ENCODE measurements around the gene ABCG4.
"Not testable (repeated sequence)": the region's sequence is repeated elsewhere in the genome, so short reads cannot be mapped to it uniquely, and the experiment has no call there.

ABCG4 gene

GRCh38 chr11:119155733-119156492, 7.1 kb downstream of the ABCG4 start:
- peak in 1 of 3 experiments; percentile 37 for DNase-seq

- no peak for DNase-seq
Measured at GRCh38 chr11:119156496-119156895, 7.6 kb downstream of the ABCG4 start.

- no peak for DNase-seq
Measured at GRCh38 chr11:119157063-119157462, 8.2 kb downstream of the ABCG4 start.

GRCh38 chr11:119158467-119158866, 9.6 kb downstream of the ABCG4 start:
- no peak for DNase-seq

- DNase-seq, result no peak
Measured at GRCh38 chr11:119160151-119160550, 11.3 kb downstream of the ABCG4 start.

GRCh38 chr11:119161871-119162270, 13.0 kb downstream of the ABCG4 start:
- DNase-seq, result no peak

GRCh38 chr11:119166368-119167076, 17.7 kb downstream of the ABCG4 start:
- no peak for DNase-seq

GRCh38 chr11:119167077-119167458, 18.2 kb downstream of the ABCG4 start:
- not testable (repeated sequence) for DNase-seq

GRCh38 chr11:119167933-119168332, 19.1 kb downstream of the ABCG4 start:
- no peak for DNase-seq

- DNase-seq, result peak; percentile 79 to 95 (median 92)
Measured at GRCh38 chr11:119168471-119169281, 19.8 kb downstream of the ABCG4 start, which contains the start of gene NLRX1. TSS of gene NLRX1 (plus strand) at chr11:119168725. CDS start at chr11:119171404, 2,679 bp downstream.

GRCh38 chr11:119169282-119169719, 20.4 kb downstream of the ABCG4 start:
- DNase-seq, result no peak

GRCh38 chr11:119172513-119172912, 23.7 kb downstream of the ABCG4 start:
- DNase-seq, result no peak

- DNase-seq, result no peak
Measured at GRCh38 chr11:119173453-119173852, 24.6 kb downstream of the ABCG4 start.

GRCh38 chr11:119175493-119176077, 26.7 kb downstream of the ABCG4 start:
- peak in 1 of 3 experiments; percentile 38 for DNase-seq

- DNase-seq, result no peak
Measured at GRCh38 chr11:119178166-119178680, 29.4 kb downstream of the ABCG4 start.

GRCh38 chr11:119179342-119179741, 30.5 kb downstream of the ABCG4 start:
- no peak for DNase-seq

- DNase-seq, result peak; percentile 89 to 98 (median 92)
Measured at GRCh38 chr11:119179983-119180382, 31.1 kb downstream of the ABCG4 start.

GRCh38 chr11:119180729-119181676, 32.2 kb downstream of the ABCG4 start:
- DNase-seq, result peak in 2 of 3 experiments; percentile 43 to 58

GRCh38 chr11:119181677-119182412, 33.0 kb downstream of the ABCG4 start:
- peak in 2 of 3 experiments; percentile 81 to 93 for DNase-seq

GRCh38 chr11:119184399-119184798, 35.5 kb downstream of the ABCG4 start:
- not testable (repeated sequence) for DNase-seq
